WTC11 (cell line): ENCODE results near the gene FAM117B. TPM values are rescaled to one million over a fixed set of nuclear protein-coding genes. Genes with fewer than 3 reads are reported as not detected.

ENCODE experiments used
- ATAC-seq: fragments of 200-7000 bp; cut with Tn5 transposase; 2 replicates; pipeline ENCODE4 v1.10.0; 2021; ENCODE audit warnings: mild to moderate bottlenecking, moderate library complexity
- CTCF ChIA-PET: fragments of 300-600 bp; sonication (Branson Sonifier 250); formaldehyde crosslinking; loops from one replicate; lab custom pipeline; 2021; ENCODE audit warnings: antibody characterized with exemption; lab: Charles Lee
- POLR2A ChIA-PET: fragments of 350-600 bp; sonication (Branson Sonifier 250); formaldehyde crosslinking; loops from one replicate; lab custom pipeline; 2021; ENCODE audit warnings: antibody characterized with exemption; lab: Charles Lee
- DNase-seq: peaks from one replicate; pipeline ENCODE4 v3.0.0; 2021; ENCODE audit warnings: low spot score
- H3K27ac Mint-ChIP-seq: 2 replicates; pipeline ENCODE4 v1.8.0; 2021; ENCODE audit warnings: mixed read lengths
- H3K27me3 Mint-ChIP-seq: 2 replicates; pipeline ENCODE4 v1.8.0; 2021; ENCODE audit warnings: low read depth, mild to moderate bottlenecking, moderate library complexity, mixed read lengths
- H3K36me3 Mint-ChIP-seq: 2 replicates; pipeline ENCODE4 v1.8.0; 2021; ENCODE audit warnings: mixed read lengths
- H3K4me1 Mint-ChIP-seq: 2 replicates; pipeline ENCODE4 v1.8.0; 2022; ENCODE audit warnings: mixed read lengths
- H3K4me3 Mint-ChIP-seq: 2 replicates; pipeline ENCODE4 v1.8.0; 2021; ENCODE audit warnings: mild to moderate bottlenecking, moderate library complexity, mixed read lengths
- H3K9me3 Mint-ChIP-seq: 2 replicates; pipeline ENCODE4 v1.8.0; 2021; ENCODE audit warnings: mixed read lengths
- CBFB ChIP-seq: sonication (generic); formaldehyde crosslinking; IDR thresholded peaks from 2 replicates; pipeline ENCODE4 v1.8.1; 2022; ENCODE audit warnings: mild to moderate bottlenecking, low read depth, missing genetic modification reagents
- CREM ChIP-seq: sonication (generic); formaldehyde crosslinking; IDR thresholded peaks from 2 replicates; pipeline ENCODE4 v1.8.1; 2022; ENCODE audit warnings: mild to moderate bottlenecking, missing genetic modification reagents, moderate library complexity
- ELF4 ChIP-seq: sonication (generic); formaldehyde crosslinking; IDR thresholded peaks from 2 replicates; pipeline ENCODE4 v1.8.1; 2022; ENCODE audit warnings: low read depth, mild to moderate bottlenecking, moderate library complexity, missing genetic modification reagents
- FOXP1 ChIP-seq: sonication (generic); formaldehyde crosslinking; IDR thresholded peaks from 2 replicates; pipeline ENCODE4 v1.8.0; 2022; ENCODE audit warnings: missing genetic modification reagents, mild to moderate bottlenecking, moderate library complexity, borderline replicate concordance
- GRHL2 ChIP-seq: fragments of 250-450 bp; sonication (Bioruptor Pico); IDR thresholded peaks from 2 replicates; pipeline ENCODE4 v1.8.0; 2022; ENCODE audit warnings: mild to moderate bottlenecking, moderate library complexity; ENCODE audit not compliant: insufficient replicate concordance, severe bottlenecking
- HMGA2 ChIP-seq: fragments of 250-450 bp; sonication (Bioruptor Pico); IDR thresholded peaks from 2 replicates; pipeline ENCODE4 v1.4.0; 2021; ENCODE audit warnings: mild to moderate bottlenecking, moderate library complexity
- IRF2 ChIP-seq: sonication (generic); formaldehyde crosslinking; IDR thresholded peaks from 2 replicates; pipeline ENCODE4 v1.8.0; 2022; ENCODE audit warnings: low read depth, missing genetic modification reagents, borderline replicate concordance
- PRRX2 ChIP-seq: fragments of 250-450 bp; sonication (Bioruptor Pico); IDR thresholded peaks from 2 replicates; pipeline ENCODE4 v1.8.0; 2021; ENCODE audit warnings: mild to moderate bottlenecking
- RELA ChIP-seq: sonication (generic); formaldehyde crosslinking; IDR thresholded peaks from 2 replicates; pipeline ENCODE4 v1.8.1; 2022; ENCODE audit warnings: missing genetic modification reagents, mild to moderate bottlenecking, borderline replicate concordance
- RORB ChIP-seq: fragments of 250-450 bp; sonication (Bioruptor Pico); IDR thresholded peaks from 2 replicates; pipeline ENCODE4 v1.9.0; 2021; ENCODE audit warnings: mild to moderate bottlenecking
- SOX15 ChIP-seq: fragments of 250-450 bp; sonication (Bioruptor Pico); IDR thresholded peaks from 2 replicates; pipeline ENCODE4 v1.9.0; 2021; ENCODE audit warnings: mild to moderate bottlenecking
- SP1 ChIP-seq: sonication (generic); formaldehyde crosslinking; conservative IDR thresholded peaks from 2 replicates; pipeline ENCODE4 v1.8.1; 2022; ENCODE audit warnings: missing genetic modification reagents
- TEAD1 ChIP-seq: sonication (generic); formaldehyde crosslinking; IDR thresholded peaks from 2 replicates; pipeline ENCODE4 v1.8.0; 2022; ENCODE audit warnings: mild to moderate bottlenecking, missing genetic modification reagents
- TP53 ChIP-seq: sonication (generic); formaldehyde crosslinking; IDR thresholded peaks from 2 replicates; pipeline ENCODE4 v1.8.1; 2023; ENCODE audit warnings: mild to moderate bottlenecking, missing genetic modification reagents
- ZNF121 ChIP-seq: sonication (generic); formaldehyde crosslinking; IDR thresholded peaks from 2 replicates; pipeline ENCODE4 v1.8.0; 2023; ENCODE audit warnings: missing genetic modification reagents
- ZNF138 ChIP-seq: sonication (generic); formaldehyde crosslinking; conservative IDR thresholded peaks from 2 replicates; pipeline ENCODE4 v1.8.1; 2022; ENCODE audit warnings: mild to moderate bottlenecking, moderate library complexity, missing genetic modification reagents
- ZNF263 ChIP-seq: sonication (generic); formaldehyde crosslinking; IDR thresholded peaks from 2 replicates; pipeline ENCODE4 v1.8.1; 2022; ENCODE audit warnings: low read depth, mild to moderate bottlenecking, moderate library complexity, missing genetic modification reagents
- ZNF317 ChIP-seq: sonication (generic); formaldehyde crosslinking; IDR thresholded peaks from 2 replicates; pipeline ENCODE4 v1.8.1; 2023; ENCODE audit warnings: low read depth, mild to moderate bottlenecking, moderate library complexity, missing genetic modification reagents, borderline replicate concordance
- ZNF396 ChIP-seq: fragments of 250-450 bp; sonication (Bioruptor Pico); IDR thresholded peaks from 2 replicates; pipeline ENCODE4 v1.8.0; 2021; ENCODE audit warnings: mild to moderate bottlenecking, moderate library complexity, borderline replicate concordance
- ZNF671 ChIP-seq: fragments of 250-450 bp; sonication (Bioruptor Pico); IDR thresholded peaks from 2 replicates; pipeline ENCODE4 v1.8.0; 2021; ENCODE audit warnings: mild to moderate bottlenecking
- total RNA-seq: library from RNA; stranded (reverse); gene quantifications from 3 replicates; pipeline ENCODE4 v1.2.3, GENCODE V29; 2021
- TF ChIP-seq, protein P1 (sequence below): fragments of 250-450 bp; sonication (Bioruptor Pico); IDR thresholded peaks from 2 replicates; pipeline ENCODE4 v1.8.0; 2021; ENCODE audit warnings: mild to moderate bottlenecking
- TF ChIP-seq, protein P2 (sequence below): sonication (generic); formaldehyde crosslinking; IDR thresholded peaks from 2 replicates; pipeline ENCODE4 v1.8.0; 2022; ENCODE audit warnings: mild to moderate bottlenecking, missing genetic modification reagents
- TF ChIP-seq, protein P3 (sequence below): fragments of 250-450 bp; sonication (Bioruptor Pico); IDR thresholded peaks from 2 replicates; pipeline ENCODE4 v1.9.0; 2021; ENCODE audit warnings: mild to moderate bottlenecking
- TF ChIP-seq, protein P4 (sequence below): sonication (generic); formaldehyde crosslinking; IDR thresholded peaks from 2 replicates; pipeline ENCODE4 v1.8.1; 2023; ENCODE audit warnings: mild to moderate bottlenecking, missing genetic modification reagents, borderline replicate concordance
- TF ChIP-seq, protein P5 (sequence below): sonication (generic); formaldehyde crosslinking; IDR thresholded peaks from 2 replicates; pipeline ENCODE4 v1.8.1; 2023; ENCODE audit warnings: mild to moderate bottlenecking, missing genetic modification reagents
- TF ChIP-seq, protein P6 (sequence below): fragments of 250-450 bp; sonication (Bioruptor Pico); IDR thresholded peaks from 2 replicates; pipeline ENCODE4 v1.9.0; 2021; ENCODE audit warnings: moderate library complexity, mild to moderate bottlenecking, inconsistent platforms, borderline replicate concordance

FAM117B gene
- total RNA-seq, 1 experiment from 2014 or later: 18.1 TPM

DNA sequence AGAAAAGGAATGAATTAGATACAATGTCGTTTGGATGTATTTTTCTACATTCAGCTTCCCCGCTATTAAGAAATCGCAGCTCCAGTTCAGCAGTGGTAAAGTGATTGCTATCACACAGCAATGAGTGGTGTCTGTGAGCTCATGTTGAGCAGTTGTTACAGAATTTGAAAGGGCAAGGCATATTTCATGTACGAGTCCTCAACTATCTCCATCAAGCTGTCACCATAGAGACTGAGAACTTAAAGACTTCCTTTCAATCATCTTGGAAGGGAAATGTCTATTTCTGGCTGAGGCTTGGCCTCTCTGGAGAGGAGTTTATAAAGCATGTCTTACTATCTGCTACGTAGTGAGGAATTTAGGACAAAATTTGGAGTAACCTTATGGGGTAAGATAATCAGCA is 24.4 kb upstream of the FAM117B start:
- no peak overlapping the region for H3K4me3 Mint-ChIP-seq
- no peak for DNase-seq
- ChIA-PET POLR2A (interaction anchor here (0.9 to 1.0 kb wide), 2 partner anchors 12 to 15 kb away, joined by 3 read pairs; no protein-coding TSS in a partner anchor), CTCF (interaction anchor here (1.6 kb wide), 1 partner anchor 22 kb away, joined by 7 read pairs; no protein-coding TSS in a partner anchor)
- H3K36me3 Mint-ChIP-seq: no peaks in the 10 kb centered on the region
- TF ChIP-seq ZNF671 (CRISPR knock-in tag) (no peak), ZNF138 (CRISPR knock-in tag) (no peak), CREM (CRISPR knock-in tag) (no peak), TP53 (CRISPR knock-in tag) (no peak), RORB (CRISPR knock-in tag) (no peak), HMGA2 (no peak), SP1 (CRISPR knock-in tag) (no peak), CBFB (no peak), ZNF263 (CRISPR knock-in tag) (no peak), ELF4 (no peak), SOX15 (CRISPR knock-in tag) (no peak), IRF2 (CRISPR knock-in tag) (no peak), RELA (CRISPR knock-in tag) (no peak)
- TF ChIP-seq, protein P1, sequence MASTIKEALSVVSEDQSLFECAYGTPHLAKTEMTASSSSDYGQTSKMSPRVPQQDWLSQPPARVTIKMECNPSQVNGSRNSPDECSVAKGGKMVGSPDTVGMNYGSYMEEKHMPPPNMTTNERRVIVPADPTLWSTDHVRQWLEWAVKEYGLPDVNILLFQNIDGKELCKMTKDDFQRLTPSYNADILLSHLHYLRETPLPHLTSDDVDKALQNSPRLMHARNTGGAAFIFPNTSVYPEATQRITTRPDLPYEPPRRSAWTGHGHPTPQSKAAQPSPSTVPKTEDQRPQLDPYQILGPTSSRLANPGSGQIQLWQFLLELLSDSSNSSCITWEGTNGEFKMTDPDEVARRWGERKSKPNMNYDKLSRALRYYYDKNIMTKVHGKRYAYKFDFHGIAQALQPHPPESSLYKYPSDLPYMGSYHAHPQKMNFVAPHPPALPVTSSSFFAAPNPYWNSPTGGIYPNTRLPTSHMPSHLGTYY (CRISPR knock-in tag): no peak
- TF ChIP-seq, protein P2, sequence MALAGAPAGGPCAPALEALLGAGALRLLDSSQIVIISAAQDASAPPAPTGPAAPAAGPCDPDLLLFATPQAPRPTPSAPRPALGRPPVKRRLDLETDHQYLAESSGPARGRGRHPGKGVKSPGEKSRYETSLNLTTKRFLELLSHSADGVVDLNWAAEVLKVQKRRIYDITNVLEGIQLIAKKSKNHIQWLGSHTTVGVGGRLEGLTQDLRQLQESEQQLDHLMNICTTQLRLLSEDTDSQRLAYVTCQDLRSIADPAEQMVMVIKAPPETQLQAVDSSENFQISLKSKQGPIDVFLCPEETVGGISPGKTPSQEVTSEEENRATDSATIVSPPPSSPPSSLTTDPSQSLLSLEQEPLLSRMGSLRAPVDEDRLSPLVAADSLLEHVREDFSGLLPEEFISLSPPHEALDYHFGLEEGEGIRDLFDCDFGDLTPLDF (CRISPR knock-in tag): no peak
- TF ChIP-seq, protein P3, sequence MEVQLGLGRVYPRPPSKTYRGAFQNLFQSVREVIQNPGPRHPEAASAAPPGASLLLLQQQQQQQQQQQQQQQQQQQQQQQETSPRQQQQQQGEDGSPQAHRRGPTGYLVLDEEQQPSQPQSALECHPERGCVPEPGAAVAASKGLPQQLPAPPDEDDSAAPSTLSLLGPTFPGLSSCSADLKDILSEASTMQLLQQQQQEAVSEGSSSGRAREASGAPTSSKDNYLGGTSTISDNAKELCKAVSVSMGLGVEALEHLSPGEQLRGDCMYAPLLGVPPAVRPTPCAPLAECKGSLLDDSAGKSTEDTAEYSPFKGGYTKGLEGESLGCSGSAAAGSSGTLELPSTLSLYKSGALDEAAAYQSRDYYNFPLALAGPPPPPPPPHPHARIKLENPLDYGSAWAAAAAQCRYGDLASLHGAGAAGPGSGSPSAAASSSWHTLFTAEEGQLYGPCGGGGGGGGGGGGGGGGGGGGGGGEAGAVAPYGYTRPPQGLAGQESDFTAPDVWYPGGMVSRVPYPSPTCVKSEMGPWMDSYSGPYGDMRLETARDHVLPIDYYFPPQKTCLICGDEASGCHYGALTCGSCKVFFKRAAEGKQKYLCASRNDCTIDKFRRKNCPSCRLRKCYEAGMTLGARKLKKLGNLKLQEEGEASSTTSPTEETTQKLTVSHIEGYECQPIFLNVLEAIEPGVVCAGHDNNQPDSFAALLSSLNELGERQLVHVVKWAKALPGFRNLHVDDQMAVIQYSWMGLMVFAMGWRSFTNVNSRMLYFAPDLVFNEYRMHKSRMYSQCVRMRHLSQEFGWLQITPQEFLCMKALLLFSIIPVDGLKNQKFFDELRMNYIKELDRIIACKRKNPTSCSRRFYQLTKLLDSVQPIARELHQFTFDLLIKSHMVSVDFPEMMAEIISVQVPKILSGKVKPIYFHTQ (CRISPR knock-in tag): no peak
- no peak overlapping the region for H3K27ac Mint-ChIP-seq
- H3K27me3 Mint-ChIP-seq: no peaks in the 10 kb centered on the region
- no peaks in the 10 kb centered on the region for H3K9me3 Mint-ChIP-seq
- no peaks in the 10 kb centered on the region; the same call in 1 of the 2 replicates for H3K4me1 Mint-ChIP-seq
- no peak for ATAC-seq

DNA sequence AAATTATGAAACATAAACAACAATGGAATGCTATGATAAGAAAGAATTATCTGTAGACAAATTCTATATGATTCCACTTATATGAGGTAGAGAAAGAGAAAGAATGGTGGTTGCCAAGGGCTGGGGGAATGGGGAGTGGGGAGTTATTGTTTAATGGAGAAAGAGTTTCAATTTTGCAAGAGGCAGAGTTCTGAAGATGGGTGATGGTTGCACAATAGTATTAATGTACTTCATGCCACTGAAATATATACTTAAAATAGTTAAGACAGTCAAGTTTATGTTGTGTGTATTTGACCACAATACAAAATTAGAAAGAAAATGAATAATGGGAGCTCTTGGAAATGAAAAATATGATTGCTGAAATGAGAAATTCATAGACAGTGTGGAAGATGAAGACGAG is 22.6 kb upstream of the FAM117B start:
- CTCF ChIA-PET: no interaction called here
- H3K36me3 Mint-ChIP-seq: no peaks in the 10 kb centered on the region
- ATAC-seq: no peak
- TF ChIP-seq, protein P4, sequence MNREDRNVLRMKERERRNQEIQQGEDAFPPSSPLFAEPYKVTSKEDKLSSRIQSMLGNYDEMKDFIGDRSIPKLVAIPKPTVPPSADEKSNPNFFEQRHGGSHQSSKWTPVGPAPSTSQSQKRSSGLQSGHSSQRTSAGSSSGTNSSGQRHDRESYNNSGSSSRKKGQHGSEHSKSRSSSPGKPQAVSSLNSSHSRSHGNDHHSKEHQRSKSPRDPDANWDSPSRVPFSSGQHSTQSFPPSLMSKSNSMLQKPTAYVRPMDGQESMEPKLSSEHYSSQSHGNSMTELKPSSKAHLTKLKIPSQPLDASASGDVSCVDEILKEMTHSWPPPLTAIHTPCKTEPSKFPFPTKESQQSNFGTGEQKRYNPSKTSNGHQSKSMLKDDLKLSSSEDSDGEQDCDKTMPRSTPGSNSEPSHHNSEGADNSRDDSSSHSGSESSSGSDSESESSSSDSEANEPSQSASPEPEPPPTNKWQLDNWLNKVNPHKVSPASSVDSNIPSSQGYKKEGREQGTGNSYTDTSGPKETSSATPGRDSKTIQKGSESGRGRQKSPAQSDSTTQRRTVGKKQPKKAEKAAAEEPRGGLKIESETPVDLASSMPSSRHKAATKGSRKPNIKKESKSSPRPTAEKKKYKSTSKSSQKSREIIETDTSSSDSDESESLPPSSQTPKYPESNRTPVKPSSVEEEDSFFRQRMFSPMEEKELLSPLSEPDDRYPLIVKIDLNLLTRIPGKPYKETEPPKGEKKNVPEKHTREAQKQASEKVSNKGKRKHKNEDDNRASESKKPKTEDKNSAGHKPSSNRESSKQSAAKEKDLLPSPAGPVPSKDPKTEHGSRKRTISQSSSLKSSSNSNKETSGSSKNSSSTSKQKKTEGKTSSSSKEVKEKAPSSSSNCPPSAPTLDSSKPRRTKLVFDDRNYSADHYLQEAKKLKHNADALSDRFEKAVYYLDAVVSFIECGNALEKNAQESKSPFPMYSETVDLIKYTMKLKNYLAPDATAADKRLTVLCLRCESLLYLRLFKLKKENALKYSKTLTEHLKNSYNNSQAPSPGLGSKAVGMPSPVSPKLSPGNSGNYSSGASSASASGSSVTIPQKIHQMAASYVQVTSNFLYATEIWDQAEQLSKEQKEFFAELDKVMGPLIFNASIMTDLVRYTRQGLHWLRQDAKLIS (CRISPR knock-in tag): no peak
- no peak for TF ChIP-seq SOX15 (CRISPR knock-in tag)
- TF ChIP-seq FOXP1: no peak
- no peak for TF ChIP-seq ZNF317
- no peak for TF ChIP-seq TEAD1 (CRISPR knock-in tag)
- no peak for TF ChIP-seq ZNF396
- no peak for TF ChIP-seq PRRX2
- no peak for TF ChIP-seq GRHL2 (CRISPR knock-in tag)
- TF ChIP-seq, protein P5, sequence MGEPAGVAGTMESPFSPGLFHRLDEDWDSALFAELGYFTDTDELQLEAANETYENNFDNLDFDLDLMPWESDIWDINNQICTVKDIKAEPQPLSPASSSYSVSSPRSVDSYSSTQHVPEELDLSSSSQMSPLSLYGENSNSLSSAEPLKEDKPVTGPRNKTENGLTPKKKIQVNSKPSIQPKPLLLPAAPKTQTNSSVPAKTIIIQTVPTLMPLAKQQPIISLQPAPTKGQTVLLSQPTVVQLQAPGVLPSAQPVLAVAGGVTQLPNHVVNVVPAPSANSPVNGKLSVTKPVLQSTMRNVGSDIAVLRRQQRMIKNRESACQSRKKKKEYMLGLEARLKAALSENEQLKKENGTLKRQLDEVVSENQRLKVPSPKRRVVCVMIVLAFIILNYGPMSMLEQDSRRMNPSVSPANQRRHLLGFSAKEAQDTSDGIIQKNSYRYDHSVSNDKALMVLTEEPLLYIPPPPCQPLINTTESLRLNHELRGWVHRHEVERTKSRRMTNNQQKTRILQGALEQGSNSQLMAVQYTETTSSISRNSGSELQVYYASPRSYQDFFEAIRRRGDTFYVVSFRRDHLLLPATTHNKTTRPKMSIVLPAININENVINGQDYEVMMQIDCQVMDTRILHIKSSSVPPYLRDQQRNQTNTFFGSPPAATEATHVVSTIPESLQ (CRISPR knock-in tag): no peak
- TF ChIP-seq, protein P6, sequence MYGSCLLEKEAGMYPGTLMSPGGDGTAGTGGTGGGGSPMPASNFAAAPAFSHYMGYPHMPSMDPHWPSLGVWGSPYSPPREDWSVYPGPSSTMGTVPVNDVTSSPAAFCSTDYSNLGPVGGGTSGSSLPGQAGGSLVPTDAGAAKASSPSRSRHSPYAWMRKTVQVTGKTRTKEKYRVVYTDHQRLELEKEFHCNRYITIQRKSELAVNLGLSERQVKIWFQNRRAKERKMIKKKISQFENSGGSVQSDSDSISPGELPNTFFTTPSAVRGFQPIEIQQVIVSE: no peak
- no peak for TF ChIP-seq ZNF121 (CRISPR knock-in tag)

More for the DNA sequence above, 22.6 kb upstream of the FAM117B start:
- DNase-seq: no peak
- H3K27me3 Mint-ChIP-seq: no peaks in the 10 kb centered on the region
- H3K9me3 Mint-ChIP-seq: no peaks in the 10 kb centered on the region
- no peaks in the 10 kb centered on the region; the same call in 1 of the 2 replicates for H3K4me1 Mint-ChIP-seq
- H3K4me3 Mint-ChIP-seq: no peak overlapping the region
- POLR2A ChIA-PET: no interaction called here
- no peak overlapping the region for H3K27ac Mint-ChIP-seq
